ENCODE data around the gene STKLD1.

DNA sequence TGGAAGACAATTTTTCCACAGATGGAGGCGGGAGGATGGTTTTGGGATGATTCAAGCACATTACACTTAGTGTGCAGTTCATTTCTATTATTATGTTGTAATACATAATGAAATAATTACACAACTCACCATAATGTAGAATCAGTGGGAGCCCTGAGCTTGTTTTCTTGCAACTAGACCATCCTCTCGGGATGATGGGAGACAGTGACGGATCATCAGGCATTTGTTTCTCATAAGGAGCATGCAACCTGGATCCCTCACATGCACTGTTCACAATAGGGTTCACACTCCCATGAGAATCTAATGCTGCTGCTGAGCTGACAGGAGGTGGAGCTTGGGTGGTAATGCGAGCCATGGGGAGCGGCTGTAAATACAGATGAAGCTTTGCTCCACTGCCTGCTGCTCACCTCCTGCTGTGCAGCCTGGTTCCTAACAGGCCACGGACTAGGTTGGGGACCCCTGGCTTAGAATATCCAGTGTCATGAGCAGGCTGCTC is 1.6 kb downstream of the STKLD1 start:
- TF ChIP-seq, protein P1, sequence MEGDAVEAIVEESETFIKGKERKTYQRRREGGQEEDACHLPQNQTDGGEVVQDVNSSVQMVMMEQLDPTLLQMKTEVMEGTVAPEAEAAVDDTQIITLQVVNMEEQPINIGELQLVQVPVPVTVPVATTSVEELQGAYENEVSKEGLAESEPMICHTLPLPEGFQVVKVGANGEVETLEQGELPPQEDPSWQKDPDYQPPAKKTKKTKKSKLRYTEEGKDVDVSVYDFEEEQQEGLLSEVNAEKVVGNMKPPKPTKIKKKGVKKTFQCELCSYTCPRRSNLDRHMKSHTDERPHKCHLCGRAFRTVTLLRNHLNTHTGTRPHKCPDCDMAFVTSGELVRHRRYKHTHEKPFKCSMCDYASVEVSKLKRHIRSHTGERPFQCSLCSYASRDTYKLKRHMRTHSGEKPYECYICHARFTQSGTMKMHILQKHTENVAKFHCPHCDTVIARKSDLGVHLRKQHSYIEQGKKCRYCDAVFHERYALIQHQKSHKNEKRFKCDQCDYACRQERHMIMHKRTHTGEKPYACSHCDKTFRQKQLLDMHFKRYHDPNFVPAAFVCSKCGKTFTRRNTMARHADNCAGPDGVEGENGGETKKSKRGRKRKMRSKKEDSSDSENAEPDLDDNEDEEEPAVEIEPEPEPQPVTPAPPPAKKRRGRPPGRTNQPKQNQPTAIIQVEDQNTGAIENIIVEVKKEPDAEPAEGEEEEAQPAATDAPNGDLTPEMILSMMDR (IDR thresholded peaks at IDR 0.05), result no peak
- TF ChIP-seq POLR2A (IDR thresholded peaks at IDR 0.05), result no peak

Data from tibial nerve (tissue), 3 donors.